NCI-H748 (cell line): ENCODE results near the gene NKD1.

Source experiments
- DNase-seq: peaks from one replicate; lab custom pipeline; 2025; ENCODE audit not compliant: unreplicated experiment; lab: John Stamatoyannopoulos, UW

The NKD1 gene

GRCh38 chr16:50643192-50643591, 95.0 kb downstream of the NKD1 start:
- DNase-seq, result no peak

- no peak for DNase-seq
These were observed 96.0 kb downstream of the NKD1 start for GRCh38 chr16:50644245-50644644.

- DNase-seq, result no peak
These were observed 96.5 kb downstream of the NKD1 start for GRCh38 chr16:50644729-50645128.

GRCh38 chr16:50645563-50646220, 97.5 kb downstream of the NKD1 start:
- DNase-seq, result no peak

- no peak for DNase-seq
These were observed 98.1 kb downstream of the NKD1 start for GRCh38 chr16:50646345-50646744.

GRCh38 chr16:50651835-50652438, 103.7 kb downstream of the NKD1 start:
- no peak for DNase-seq

GRCh38 chr16:50652836-50653425, 104.7 kb downstream of the NKD1 start:
- DNase-seq, result no peak

- peak; percentile 26 for DNase-seq
These were observed 105.7 kb downstream of the NKD1 start for GRCh38 chr16:50653633-50654519.

GRCh38 chr16:50655558-50656055, 107.4 kb downstream of the NKD1 start:
- no peak for DNase-seq

- no peak for DNase-seq
These were observed 109.0 kb downstream of the NKD1 start for GRCh38 chr16:50657241-50657640.

- DNase-seq, result no peak
These were observed 111.6 kb downstream of the NKD1 start for GRCh38 chr16:50659806-50660205.

- no peak for DNase-seq
These were observed 114.2 kb downstream of the NKD1 start for GRCh38 chr16:50662306-50662940.

- DNase-seq, result no peak
These were observed 116.1 kb downstream of the NKD1 start for GRCh38 chr16:50664270-50664669.

GRCh38 chr16:50665128-50665878, 117.1 kb downstream of the NKD1 start:
- peak; percentile 53 for DNase-seq

- no peak for DNase-seq
These were observed 118.7 kb downstream of the NKD1 start for GRCh38 chr16:50666658-50667496.

GRCh38 chr16:50667497-50668367, 119.5 kb downstream of the NKD1 start:
- DNase-seq, result no peak

- DNase-seq, result no peak
These were observed 120.3 kb downstream of the NKD1 start for GRCh38 chr16:50668368-50669008.

GRCh38 chr16:50669741-50670140, 121.5 kb downstream of the NKD1 start:
- no peak for DNase-seq
